ENCODE data around the gene RAB4B.
A peak's percentile ranks its signal among the peaks of the same experiment; 100 is the strongest.
"Not testable (repeated sequence)": the region's sequence is repeated elsewhere in the genome, so short reads cannot be mapped to it uniquely, and the experiment has no call there.

Gene RAB4B, protein sequence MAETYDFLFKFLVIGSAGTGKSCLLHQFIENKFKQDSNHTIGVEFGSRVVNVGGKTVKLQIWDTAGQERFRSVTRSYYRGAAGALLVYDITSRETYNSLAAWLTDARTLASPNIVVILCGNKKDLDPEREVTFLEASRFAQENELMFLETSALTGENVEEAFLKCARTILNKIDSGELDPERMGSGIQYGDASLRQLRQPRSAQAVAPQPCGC

GRCh38 chr19:40777937-40778705 is at the start of gene RAB4B:
RAB4B (plus strand) TSS chr19:40778247; CDS start chr19:40778376, 129 bp downstream.
- peak; percentile 99 for DNase-seq

DNA sequence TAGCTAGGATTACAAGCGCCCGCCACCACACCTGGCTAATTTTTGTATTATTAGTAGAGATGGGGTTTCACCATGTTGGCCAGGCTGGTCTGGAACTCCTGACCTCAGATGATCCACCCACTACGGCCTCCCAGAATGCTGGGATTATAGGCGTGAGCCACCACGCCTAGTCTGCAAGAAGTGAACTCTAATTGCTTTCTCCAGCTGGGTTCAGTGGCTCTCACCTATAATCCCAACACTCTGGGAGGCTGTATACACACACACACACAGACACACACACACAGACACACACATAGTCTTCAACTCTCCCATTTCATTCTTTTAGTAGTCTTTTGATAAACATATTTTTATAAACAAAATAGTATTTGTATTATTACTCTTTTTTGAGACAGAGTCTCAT is 48.0 kb upstream of the RAB4B start:
- not testable (repeated sequence) for DNase-seq

GRCh38 chr19:40732304-40732703 is 45.7 kb upstream of the RAB4B start:
- DNase-seq: not testable (repeated sequence)

DNA sequence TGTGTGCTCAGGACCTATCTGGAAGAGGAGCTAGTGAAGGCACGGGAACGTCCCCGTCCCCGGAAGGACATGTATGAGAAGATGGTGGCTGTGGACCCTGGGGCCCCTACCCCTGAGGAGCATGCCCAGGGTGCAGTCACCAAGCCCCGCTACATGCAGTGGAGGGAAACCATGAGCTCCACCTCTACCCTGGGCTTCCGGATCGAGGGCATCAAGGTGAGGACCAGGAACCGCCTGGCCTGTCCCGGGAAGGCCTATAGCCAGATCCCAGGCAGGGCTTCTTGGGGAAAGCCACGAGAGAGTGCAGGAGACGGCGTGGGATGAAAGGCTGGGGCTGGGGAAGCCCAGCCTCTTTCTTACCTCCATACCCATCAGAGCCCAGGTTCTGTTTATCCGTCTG is 44.9 kb upstream of the RAB4B start:
- DNase-seq: no peak

DNA sequence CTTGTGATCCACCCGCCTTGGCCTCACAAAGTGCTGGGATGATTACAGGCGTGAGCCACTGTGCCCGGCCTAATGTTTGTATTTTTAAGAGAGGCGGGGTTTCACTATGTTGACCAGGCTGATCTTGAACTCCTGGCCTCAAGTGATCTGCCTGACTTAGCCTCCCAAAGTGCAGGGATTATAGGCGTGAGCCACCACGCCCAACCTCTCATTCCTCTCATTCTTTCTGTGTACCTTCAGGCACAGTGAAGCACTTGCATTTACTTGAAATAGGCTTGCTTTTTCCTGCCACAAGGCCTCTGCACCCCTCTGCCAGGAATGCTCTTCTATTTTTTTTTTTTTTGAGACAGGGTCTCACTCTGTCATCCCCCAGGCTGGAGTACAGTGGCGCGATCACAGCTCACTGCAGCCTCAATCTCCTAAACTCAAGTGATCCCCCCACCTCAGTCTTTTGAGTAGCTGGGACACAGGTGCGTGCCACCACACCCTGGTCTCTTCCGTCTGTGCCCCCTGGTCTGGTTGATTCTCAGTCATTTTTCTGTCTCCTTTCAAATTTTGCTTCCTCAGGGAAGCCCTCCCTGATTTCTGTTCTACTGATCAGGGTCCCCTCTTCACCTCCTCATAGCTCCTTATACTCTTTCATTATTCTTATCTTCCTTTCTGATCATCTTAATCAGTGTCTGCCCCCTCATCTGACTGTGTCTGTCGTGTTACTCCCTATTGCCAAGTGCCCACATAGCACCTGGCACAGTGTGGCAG is 42.9 kb upstream of the RAB4B start:
- no peak for DNase-seq

DNA sequence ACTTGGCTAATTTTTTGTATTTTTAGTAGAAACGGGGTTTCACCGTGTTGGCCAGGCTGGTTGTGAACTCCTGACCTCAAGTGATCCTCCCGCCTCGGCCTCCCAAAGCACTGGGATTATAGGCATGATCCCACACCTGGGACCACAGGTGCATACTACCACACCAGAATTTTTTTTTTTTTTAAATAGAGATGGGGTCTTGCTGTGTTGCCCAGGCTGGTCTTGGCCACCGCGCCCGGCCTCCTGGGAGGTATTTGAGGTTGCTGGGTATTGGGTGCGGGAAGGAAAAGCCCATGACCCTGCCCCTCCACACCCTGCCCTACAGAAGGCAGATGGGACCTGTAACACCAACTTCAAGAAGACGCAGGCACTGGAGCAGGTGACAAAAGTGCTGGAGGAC is 41.4 kb upstream of the RAB4B start:
- DNase-seq: no peak

- DNase-seq: no peak
These were observed 40.9 kb upstream of the RAB4B start for GRCh38 chr19:40737102-40737644.

GRCh38 chr19:40739030-40739839 is 38.8 kb upstream of the RAB4B start:
- no peak for DNase-seq

- DNase-seq: no peak
These were observed 38.0 kb upstream of the RAB4B start for GRCh38 chr19:40739871-40740703.

- no peak for DNase-seq
These were observed 37.3 kb upstream of the RAB4B start for GRCh38 chr19:40740747-40741146.

- DNase-seq: no peak
These were observed 36.3 kb upstream of the RAB4B start for GRCh38 chr19:40741527-40742390.

DNA sequence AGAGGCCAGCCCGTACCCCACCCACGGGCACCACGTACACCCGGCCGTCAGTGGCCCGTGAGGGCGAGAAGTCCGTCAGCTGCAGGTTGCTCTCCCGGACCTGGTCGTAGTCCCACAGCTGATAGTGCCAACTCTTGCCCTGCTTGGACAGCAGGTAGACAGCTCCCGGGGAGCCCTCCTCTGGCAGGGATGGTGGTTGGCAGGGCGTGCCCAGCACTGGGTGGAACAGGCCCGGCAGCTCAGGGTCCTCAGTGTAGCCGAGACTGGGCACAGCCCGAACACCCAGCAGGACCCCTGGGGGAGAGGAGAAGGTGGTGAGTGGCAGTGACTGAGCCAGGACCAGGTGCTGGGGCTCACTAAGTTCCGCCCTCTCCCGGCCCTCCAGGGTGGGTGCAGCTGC is 35.6 kb upstream of the RAB4B start:
- DNase-seq: no peak

- no peak for DNase-seq
These were observed 35.2 kb upstream of the RAB4B start for GRCh38 chr19:40742886-40743285.

DNA sequence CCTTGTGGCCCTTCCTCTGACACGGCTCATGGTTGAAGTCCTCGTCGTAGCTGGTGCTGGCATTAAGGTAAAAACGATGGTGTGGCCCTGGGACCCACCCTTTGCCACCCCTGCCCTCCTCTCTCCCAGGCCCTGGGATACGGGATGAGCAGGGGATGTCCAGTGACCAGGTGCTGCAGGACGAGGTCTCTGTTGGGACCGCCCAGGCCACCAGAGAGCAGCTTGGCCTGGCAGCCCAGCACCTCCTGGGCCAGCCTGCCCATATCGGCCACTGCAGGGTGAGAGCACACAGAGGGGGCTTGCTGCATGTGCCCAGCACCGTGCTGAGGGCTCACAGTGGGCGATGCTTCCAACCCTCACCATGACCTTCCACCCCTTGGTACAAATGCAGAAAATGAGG is 34.1 kb upstream of the RAB4B start:
- DNase-seq: no peak

- DNase-seq: no peak
These were observed 33.3 kb upstream of the RAB4B start for GRCh38 chr19:40744554-40745401.

- no peak for DNase-seq
These were observed 32.7 kb upstream of the RAB4B start for GRCh38 chr19:40745402-40745780.

DNA sequence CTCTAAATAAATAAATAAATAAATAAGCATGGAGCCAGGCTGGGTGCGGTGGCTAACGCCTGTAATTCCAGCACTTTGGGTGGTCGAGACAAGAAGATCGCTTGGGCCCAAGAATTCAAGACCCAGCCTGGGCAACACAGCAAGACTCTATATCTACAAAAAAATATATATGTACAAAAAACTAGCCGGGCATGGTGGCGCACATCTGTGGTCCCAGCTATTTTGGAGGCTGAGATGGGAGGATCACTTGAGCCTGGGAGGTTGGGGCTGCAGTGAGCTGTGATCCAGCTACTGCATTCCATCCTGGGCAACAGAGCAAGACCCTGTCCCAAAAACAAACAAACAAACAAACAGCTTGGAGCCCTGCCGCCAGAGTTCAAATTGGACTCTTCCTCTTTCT is 30.5 kb upstream of the RAB4B start:
- DNase-seq: no peak

DNA sequence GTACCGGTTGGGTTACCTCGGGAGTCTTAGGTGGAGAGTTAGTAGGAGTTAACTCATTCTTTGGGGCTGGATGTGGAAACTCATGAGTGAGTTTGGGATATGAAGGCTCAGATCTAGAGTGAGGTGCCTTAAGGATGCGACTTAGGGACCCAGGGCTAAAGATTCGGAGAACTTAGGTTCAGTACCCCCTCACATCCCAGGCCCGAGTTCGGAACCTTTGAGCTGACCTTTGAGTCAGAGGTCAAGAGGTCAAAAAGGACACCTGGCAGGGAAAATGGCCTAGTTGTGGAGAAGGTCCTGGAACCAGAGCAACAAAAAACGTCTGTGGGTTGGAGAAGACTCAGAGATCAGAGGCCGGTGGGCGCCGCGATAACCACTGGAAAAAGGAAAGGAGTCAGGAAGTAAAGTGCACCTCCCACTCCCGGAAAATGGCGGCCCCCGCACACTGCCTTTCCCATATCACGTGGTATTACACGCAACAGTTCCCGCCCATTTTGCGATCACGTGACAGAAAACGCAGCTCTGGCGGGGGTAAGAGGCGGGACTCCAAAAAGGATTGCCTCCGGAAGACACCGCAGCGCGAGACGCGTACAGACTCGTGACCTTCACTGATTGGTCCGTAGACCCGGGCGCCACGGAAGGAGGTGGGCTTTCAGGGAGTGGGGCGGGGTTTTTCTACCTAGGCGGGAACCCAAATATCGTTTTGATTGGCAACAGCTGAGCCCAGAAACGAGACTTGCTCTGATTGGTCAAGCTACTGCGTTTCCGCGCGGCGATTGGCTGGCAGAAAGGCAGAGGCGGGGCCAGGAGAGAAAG is 27.8 kb upstream of the RAB4B start, which contains the start of gene ACTMAP:
ACTMAP (minus strand) TSS at position 420 of the 816 bp plus-strand sequence. CDS start 674 bp downstream, outside the sequence.
- peak; percentile 98 for DNase-seq

Measured in NCI-H187 treated with DMSO at 0.1 percent for 48 hours (cell line).